Measurements from ENCODE around the gene NTN1. TPM values are rescaled to one million over a fixed set of nuclear protein-coding genes. Genes with fewer than 3 reads are reported as not detected.

The NTN1 gene
- total RNA-seq, 2 experiments from 2014 or later: not detected

- Histone ChIP-seq H3K9me3 (ENCODE audit: low read length) (no peaks in the 10 kb centered on the region), H3K27ac (ENCODE audit: low read depth, low read length, poor library complexity, severe bottlenecking) (no peak overlapping the region), H4K20me1 (ENCODE audit: insufficient read depth, low read length) (no peaks in the 10 kb centered on the region), H3K9me2 (ENCODE audit: insufficient read depth, low read length) (no peaks in the 10 kb centered on the region), H3K4me2 (ENCODE audit: low read length) (no peak overlapping the region), H3K36me3 (ENCODE audit: insufficient read depth, low read length) (no peaks in the 10 kb centered on the region), H3K4me3 (ENCODE audit: low read depth, low read length, poor library complexity, severe bottlenecking) (no peak overlapping the region), H3K4me1 (ENCODE audit: insufficient read depth, low read length, poor library complexity, severe bottlenecking) (no peaks in the 10 kb centered on the region), H3K79me2 (ENCODE audit: insufficient read depth, low read depth, low read length) (no peaks in the 10 kb centered on the region), H2AFZ (ENCODE audit: low read length) (no peak overlapping the region)
- intact Hi-C loops (cut with micrococcal nuclease; ENCODE audit: unreplicated experiment): no loop called here
- ChIA-PET POLR2A (interaction anchor here (0.8 to 0.9 kb wide), 2 partner anchors 8 to 39 kb away, joined by 5 to 8 read pairs; no protein-coding TSS in a partner anchor), CTCF (ENCODE audit: unreplicated experiment) (no interaction called here)
- no TSS peak for BruUV-seq (replicated peaks)
- TF ChIP-seq EZH2phosphoT487 (IDR thresholded peaks at IDR 0.05; ENCODE audit: borderline replicate concordance, low read depth, low read length): no peak
- TF ChIP-seq CTCF (conservative IDR thresholded peaks at IDR 0.05; ENCODE audit: low read length): peak; percentile 78
- DNase-seq (ENCODE audit: low spot score): peak; percentile 16
Observed at GRCh38 chr17:9291912-9292560, 270.7 kb downstream of the NTN1 start.

- no peaks in the 10 kb centered on the region for H3K9me2 ChIP-seq (ENCODE audit: insufficient read depth, low read length)
- POLR2A ChIA-PET: no interaction called here
- CTCF ChIA-PET (ENCODE audit: unreplicated experiment): no interaction called here
- H3K9me3 ChIP-seq (ENCODE audit: low read length): no peaks in the 10 kb centered on the region
- no peaks in the 10 kb centered on the region for H3K79me2 ChIP-seq (ENCODE audit: insufficient read depth, low read depth, low read length)
- no peaks in the 10 kb centered on the region for H3K4me1 ChIP-seq (ENCODE audit: insufficient read depth, low read length, poor library complexity, severe bottlenecking)
- DNase-seq (ENCODE audit: low spot score): no peak
- H3K36me3 ChIP-seq (ENCODE audit: insufficient read depth, low read length): no peaks in the 10 kb centered on the region
- BruUV-seq (replicated peaks): no TSS peak
- intact Hi-C loops (cut with micrococcal nuclease; ENCODE audit: unreplicated experiment): no loop called here
- TF ChIP-seq CTCF (conservative IDR thresholded peaks at IDR 0.05; ENCODE audit: low read length): 0 out of 2 replicates have a peak, but pooled peaks have one; percentile 22
- no peak for TF ChIP-seq EZH2phosphoT487 (IDR thresholded peaks at IDR 0.05; ENCODE audit: borderline replicate concordance, low read depth, low read length)
- no peak overlapping the region for H3K27ac ChIP-seq (ENCODE audit: low read depth, low read length, poor library complexity, severe bottlenecking)
- no peak overlapping the region for H3K4me3 ChIP-seq (ENCODE audit: low read depth, low read length, poor library complexity, severe bottlenecking)
- no peaks in the 10 kb centered on the region for H4K20me1 ChIP-seq (ENCODE audit: insufficient read depth, low read length)
- no peak overlapping the region for H3K4me2 ChIP-seq (ENCODE audit: low read length)
- no peak overlapping the region for H2AFZ ChIP-seq (ENCODE audit: low read length)
Observed at GRCh38 chr17:9292561-9292941, 271.2 kb downstream of the NTN1 start.

Small RNAs within 50 kb of the gene (small RNA-seq; reads per million reads assigned to genes)
- not detected for gene AC005695.3

Other genes with a start within 250 kb of the NTN1 start
- gene MFSD6L, start 222.1 kb upstream of the NTN1 start, total RNA-seq (2014; rRNA removed; shearing (Covaris generic)): not detected in 2 replicates
- not detected in 2 replicates for gene MFSD6L, start 222.1 kb upstream of the NTN1 start, total RNA-seq (2022)
- not detected in 2 replicates for gene PIK3R6, start 153.8 kb upstream of the NTN1 start, total RNA-seq (2014; rRNA removed; shearing (Covaris generic))
- gene PIK3R6, start 153.8 kb upstream of the NTN1 start, total RNA-seq (2022): not detected in 2 replicates
- 0.76 and 1.2 TPM in 2 replicates for gene PIK3R5, start 55.8 kb upstream of the NTN1 start, total RNA-seq (2014; rRNA removed; shearing (Covaris generic))
- 0.68 and 1.5 TPM in 2 replicates for gene PIK3R5, start 55.8 kb upstream of the NTN1 start, total RNA-seq (2022)

Data from OCI-LY7 (cell line).